Inflammatory macrophage (primary cell): Measurements from ENCODE around the gene KCNIP2.
A peak's percentile ranks its signal among the peaks of the same experiment; 100 is the strongest.

Source experiments
- DNase-seq, 2 donors: peaks; one replicate each; pipeline ENCODE4 v3.0.0-alpha.2; 2020 to 2022

Gene KCNIP2

DNA sequence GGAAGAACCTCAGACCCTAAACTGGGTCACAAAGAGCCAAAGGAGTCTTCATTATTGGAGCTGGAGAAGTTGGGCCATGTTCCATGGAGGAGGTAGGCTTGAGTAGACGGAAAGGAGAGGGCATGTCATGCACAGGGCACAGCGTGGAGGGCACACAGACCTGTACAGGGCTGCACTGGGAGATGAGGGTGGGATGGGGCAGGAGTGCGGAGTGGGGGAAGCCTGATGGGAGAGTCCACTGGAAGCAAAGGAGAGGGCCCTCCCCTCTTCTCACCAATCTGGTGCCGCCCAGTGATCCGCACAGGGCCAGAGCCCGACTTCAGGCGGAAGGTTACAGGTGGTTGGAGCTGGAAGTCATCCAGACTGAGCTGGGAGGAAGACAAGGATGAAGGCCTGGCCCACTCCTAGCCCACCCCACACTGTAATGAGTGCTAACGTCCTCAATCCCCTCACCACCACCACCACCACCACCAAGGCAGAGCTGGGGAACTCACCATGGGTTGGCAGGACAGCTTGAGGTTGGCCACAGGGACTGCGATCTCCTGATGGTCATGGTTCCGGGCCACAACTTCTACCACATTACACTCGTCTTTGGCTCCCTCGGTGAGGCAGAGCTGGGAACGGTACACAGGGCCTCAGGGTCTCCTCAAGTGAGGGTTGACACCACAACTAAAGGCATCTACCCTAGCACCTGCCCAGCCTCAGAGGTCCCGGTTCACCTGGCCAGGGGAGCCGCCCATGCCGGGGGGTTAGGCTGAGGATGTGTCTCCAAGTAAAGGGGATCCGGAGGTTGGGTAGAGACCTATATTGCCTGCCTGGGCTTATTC, 61.4 kb downstream of the KCNIP2 start:
- DNase-seq: no peak

DNA sequence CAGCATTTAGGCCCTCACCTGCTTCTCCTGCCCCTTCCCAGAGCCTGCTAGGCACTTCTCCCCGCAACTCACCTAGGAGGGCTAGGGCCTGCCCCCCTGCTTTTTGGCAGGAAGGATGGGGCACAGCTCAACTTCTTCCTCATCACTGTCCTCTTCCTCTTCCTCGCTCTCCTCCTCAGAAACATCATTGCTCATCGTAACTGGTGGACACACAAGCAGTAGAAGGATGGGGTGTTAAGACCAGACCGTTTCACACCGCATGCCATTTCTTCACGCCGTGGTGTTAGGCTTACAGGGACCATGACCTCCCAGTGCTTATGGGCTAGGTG, 62.0 kb downstream of the KCNIP2 start:
- no peak for DNase-seq

DNA sequence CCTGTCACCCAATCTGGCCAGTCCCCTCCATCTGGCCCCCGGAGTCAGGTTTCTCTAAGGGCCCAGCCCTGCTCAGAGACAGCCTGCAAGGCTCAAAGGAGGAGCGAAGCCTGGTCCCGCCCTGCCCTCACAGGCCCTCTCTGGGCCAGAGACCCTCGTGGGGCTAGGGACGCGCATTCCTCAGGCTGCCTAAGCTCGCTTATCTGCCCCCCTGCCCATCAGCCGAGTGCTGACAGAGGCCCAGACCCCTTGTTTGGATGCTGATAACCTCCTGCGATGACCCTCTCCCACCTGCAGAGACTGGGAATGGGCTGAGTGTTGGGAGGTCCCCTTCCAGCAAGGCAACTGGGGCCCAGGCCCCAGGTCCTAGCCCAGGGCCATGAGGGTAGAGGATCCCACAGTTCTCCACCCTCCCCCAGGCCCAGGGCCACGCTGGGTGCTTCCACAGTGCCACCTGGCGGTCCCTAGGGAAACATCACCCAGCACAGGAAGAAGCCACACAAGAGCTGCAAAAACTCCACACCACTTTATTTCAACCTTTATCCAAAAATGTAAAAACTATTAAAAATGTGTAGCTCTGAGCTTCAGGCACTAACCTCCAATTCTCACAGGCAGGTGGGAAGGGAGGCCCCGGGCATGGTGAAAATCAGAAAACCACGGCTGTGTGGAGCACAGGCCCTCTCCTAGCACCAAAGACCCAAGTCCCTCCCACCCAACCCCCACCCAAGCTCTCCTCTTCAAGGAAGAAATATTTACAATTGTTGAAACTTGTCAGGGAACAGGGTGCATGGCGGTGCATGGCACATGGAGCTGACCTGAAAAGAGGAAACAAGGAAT, 62.6 kb downstream of the KCNIP2 start:
- peak; percentile 60 to 69 for DNase-seq

DNA sequence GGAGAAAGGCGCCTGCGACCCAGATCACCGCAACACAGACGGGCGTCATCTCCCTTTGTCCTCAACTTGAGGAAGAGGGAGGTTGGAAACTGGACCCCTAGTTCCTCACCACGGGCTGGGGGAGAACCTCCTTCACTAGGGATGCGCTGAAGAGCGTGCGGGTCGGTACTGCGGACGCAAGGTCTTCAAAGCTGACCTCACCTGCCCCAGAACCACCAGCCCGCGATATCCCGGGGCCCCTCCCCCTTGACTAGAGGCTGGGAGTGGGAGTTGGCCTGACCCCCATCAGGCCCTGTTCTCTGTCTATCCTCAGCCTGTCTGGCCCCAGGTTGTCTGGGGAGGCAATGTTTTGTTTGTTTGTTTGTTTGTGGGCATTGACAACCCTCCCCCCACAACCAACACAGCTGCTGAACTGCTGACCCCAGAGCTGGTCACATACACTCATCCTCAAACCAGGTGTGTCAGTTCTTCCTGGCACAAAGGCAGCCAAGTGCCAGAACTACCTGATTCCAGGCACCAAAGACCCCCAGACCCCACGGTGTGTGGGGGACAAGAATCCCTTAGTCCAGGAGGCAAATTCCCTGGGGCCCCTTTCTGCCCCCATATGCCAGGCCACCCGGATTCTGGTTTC, 63.3 kb downstream of the KCNIP2 start:
- no peak for DNase-seq

DNA sequence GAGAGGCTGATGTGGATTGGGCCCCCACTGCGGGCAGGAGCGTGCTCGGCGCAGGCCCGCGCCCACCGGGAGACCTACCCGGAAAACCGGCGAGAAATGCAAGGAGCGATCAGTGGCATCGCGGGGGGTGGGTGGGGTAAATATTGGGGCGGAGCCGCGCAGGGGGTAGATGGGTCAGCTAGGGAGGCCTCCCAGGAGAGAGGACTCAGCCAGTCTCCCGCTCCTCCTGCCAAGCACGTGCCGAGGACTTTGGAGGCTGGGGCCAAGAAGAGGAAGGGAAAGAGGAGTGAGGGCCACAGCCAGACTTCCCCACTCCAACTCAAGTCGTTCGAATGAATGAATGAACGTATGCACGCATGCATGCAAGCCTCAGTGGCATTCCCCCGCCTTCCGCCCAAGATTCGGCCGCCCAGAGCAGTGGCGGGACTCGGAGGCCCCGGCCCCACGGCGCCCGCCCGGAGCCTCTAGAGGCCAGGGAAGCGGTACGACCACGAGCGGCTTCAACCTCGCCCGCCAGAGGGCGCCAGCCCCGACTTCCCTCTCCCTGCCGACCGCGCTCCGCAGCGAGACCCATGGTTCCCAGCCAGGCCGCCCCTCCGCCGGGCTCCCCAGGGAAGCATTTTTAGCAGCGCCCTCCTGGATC, 63.9 kb downstream of the KCNIP2 start:
- peak; percentile 78 for DNase-seq

DNA sequence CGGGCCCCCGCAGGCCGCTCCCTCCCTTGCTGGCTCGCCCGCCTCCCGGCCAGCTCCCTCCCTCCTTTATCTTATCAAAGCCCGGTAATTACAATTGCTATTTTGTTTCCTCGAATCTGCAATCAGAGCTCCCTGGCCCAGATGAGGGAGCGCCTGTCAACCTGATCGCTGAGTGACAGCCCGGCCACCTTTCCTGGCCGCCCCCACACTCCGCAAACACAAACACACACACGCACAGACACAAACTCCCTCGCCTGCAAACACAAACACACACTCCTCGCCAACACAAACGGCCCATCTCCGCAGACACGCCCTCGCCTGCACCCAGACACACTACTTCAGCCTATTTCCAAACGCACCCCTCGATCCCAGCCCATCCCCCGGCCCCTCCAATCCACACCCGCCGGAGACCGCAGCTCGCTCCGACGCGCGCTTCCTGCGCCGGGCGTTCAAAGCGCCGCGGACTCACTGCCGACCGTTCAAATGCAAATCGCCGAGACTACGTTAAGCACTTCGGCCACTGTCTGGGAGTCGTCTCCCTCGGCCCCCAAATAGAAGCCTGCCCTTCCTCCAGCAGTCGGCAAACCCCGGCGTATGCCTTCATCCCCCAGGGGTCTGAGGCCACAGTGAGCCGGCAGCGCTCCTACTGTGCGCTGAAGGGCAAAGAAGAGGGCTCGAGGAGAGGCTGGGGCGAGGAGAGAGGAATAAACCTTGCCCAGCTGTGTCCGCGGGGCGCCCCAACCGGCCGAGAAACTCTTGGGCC, 64.6 kb downstream of the KCNIP2 start:
- DNase-seq: peak; percentile 8 to 24

DNA sequence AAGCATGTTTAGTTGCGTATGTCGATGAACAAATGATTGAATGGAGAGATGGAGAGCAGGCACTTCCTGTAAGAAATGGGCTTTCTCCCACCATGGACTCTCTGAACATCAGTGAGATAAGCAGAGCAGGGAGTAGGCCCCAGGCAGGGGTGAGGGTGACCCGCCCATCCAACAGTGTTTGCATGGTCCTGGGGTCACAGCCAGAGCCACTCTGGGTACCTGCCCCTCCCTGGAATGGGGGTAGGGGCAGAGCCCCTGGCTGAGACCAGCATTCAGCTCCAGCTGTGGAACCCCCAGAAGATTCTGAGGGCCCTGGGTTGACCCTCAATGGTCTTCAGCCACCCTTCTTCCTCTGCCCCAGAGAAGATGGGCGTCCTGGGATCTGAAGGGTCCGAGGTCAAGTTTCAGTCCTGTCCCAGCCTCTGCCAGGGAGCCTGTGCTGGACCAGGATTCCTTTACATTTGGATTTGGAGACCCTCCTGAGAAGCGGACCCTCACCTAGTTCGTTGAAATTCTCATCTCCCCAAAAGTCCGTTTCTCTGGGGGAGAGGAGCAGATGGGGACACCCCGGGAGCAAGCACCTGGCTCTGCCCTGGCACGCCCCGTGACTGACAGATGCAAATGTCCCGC, 65.3 kb downstream of the KCNIP2 start:
- DNase-seq: no peak

DNA sequence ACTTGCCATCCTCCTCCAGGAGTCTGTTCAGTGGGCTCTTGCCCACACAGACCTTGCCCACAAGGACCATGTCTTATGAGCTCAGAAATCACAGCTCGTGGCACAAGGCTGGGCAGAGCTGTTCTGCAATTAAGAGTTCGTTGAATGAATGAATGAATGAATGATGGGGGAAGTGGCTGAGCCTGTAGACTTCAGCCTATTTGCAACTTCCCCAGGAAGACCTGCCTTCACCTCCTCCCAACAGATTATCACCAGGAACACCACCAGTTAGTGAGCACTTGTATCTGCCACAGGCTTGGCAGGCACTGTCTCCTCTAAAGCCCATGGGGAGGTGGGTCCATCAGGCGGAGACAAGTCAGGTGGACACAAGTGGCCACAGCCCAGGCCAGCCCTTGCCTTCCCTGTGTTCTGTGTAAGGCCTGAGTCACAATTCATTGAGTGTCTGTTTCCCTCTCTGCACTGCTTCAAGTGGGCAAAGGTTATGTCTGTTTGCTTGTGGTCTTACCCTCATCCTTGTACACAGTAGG, 65.9 kb downstream of the KCNIP2 start:
- no peak for DNase-seq

DNA sequence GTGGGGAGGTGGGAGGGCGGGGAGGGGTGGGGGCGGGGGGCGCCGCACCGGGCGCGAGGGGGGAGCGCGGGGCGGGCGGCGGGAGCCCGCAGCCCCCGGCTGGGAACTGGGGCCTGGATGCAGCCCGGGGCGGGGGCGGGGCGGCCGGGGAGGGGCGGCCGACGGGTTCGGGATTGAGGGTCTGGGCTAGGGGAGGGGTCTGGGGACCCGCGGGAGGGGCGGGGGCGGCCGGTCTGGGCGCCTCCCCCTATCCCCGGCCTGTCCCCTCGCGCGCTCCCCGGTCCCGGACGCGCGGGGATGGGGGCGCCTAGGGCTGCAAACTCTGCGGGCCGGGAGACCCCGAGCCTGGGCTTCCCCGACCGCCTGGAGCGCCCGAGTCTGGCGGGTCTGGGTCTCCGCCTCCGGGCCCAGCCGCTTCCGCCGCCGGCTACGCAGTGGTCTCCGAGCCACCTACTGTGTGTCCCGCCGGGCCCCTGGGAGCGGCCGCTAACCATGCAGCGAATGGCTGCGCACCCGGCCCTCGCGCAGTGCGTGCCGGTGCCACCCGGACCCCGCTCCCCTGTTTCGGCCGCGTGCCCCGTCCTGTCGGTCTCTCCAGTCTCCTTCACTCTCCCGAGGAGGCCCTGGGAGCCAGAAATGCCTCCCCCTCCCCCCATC, 67.3 kb downstream of the KCNIP2 start:
- DNase-seq: no peak
